K562 (cell line): ENCODE data around the gene TMEM218. TPM values are rescaled to one million over a fixed set of nuclear protein-coding genes. Genes with fewer than 3 reads are reported as not detected.
A peak's percentile ranks its signal among the peaks of the same experiment; 100 is the strongest.

Experiments used
- FOXM1 ChIP-seq, 2 experiments: fragments of 450-650 bp in 1 of 2; sonication (generic) in 1 of 2; formaldehyde crosslinking in 1 of 2; IDR thresholded peaks; 2 replicates each; pipeline versions ENCODE4 v1.6.1 to v1.9.0; 2017 to 2022; ENCODE audit warnings: low read depth in 2 of 2, mild to moderate bottlenecking in 2 of 2, missing genetic modification reagents in 1 of 2, moderate library complexity in 1 of 2
- NFIC ChIP-seq: fragments of 450-650 bp; IDR thresholded peaks from 2 replicates; pipeline ENCODE4 v1.6.1; 2017; ENCODE audit warnings: mild to moderate bottlenecking, inconsistent platforms
- RCOR1 ChIP-seq, 2 experiments: IDR thresholded peaks; 2 replicates each; pipeline ENCODE4 v1.6.1; 2012; ENCODE audit warnings: low read depth in 2 of 2, low read length in 2 of 2, borderline replicate concordance in 1 of 2, improper control_type of control experiment in 1 of 2
- SMC3 ChIP-seq: conservative IDR thresholded peaks from 2 replicates; pipeline ENCODE4 v1.6.1; 2011; ENCODE audit warnings: low read depth, low read length, improper control_type of control experiment; ENCODE audit not compliant: insufficient read depth
- polyA plus RNA-seq, 8 experiments: library from polyadenylated mRNA; depleted of rRNA in 4 of 8; stranded (reverse) in 5 of 8; unstranded in 3 of 8; fragments of >200 nt; fragmentation: Nextera tagmentation in 2 of 8; fragmentation: Illumina TruSeq in 1 of 8; extraction: Ambion mirVana in 2 of 8; extraction: Trizol in 1 of 8; gene quantifications; 2 replicates each; pipeline versions ENCODE4 v1.2.1 to v1.2.3, GENCODE V29; 2011 to 2014; ENCODE audit warnings: inconsistent platforms in 1 of 8, missing spikeins in 1 of 8
- total RNA-seq, 7 experiments: library from RNA; depleted of rRNA in 6 of 7; stranded (reverse); fragments of >200 nt in 6 of 7; fragmentation: Illumina TruSeq in 2 of 7; extraction: Trizol in 2 of 7; gene quantifications; 2 replicates each; pipeline versions ENCODE4 v1.2.1 to v1.2.3, GENCODE V29; 2011 to 2021; ENCODE audit warnings: low replicate concordance in 1 of 7
- TF ChIP-seq, protein P1 (sequence below), 2 experiments: fragments of 450-650 bp; formaldehyde crosslinking in 1 of 2; IDR thresholded peaks; 2 replicates each; pipeline versions ENCODE4 v1.4.0 to v1.6.1; 2014 to 2020; ENCODE audit warnings: mild to moderate bottlenecking in 2 of 2, borderline replicate concordance in 1 of 2, low read depth in 1 of 2
- TF ChIP-seq, protein P2 (sequence below): sonication (generic); formaldehyde crosslinking; IDR thresholded peaks from 2 replicates; pipeline ENCODE4 v1.8.1; 2023; ENCODE audit warnings: mild to moderate bottlenecking, missing genetic modification reagents
- TF ChIP-seq, protein P3 (sequence below): fragments of 250-450 bp; sonication (Bioruptor Pico); IDR thresholded peaks from 2 replicates; pipeline ENCODE4 v1.4.0; 2020; ENCODE audit warnings: mild to moderate bottlenecking, moderate library complexity
- TF ChIP-seq, protein P4 (sequence below): fragments of 250-450 bp; sonication (Bioruptor Pico); IDR thresholded peaks from 2 replicates; pipeline ENCODE4 v1.5.0; 2020; ENCODE audit warnings: mild to moderate bottlenecking

TMEM218 gene
- total and polyA plus RNA-seq, 9 of the 15 experiments (the other 6 are each of a cell fraction or from before 2014, with no cell fraction given) = 13.4 to 32.2 (median 25.4) TPM

DNA sequence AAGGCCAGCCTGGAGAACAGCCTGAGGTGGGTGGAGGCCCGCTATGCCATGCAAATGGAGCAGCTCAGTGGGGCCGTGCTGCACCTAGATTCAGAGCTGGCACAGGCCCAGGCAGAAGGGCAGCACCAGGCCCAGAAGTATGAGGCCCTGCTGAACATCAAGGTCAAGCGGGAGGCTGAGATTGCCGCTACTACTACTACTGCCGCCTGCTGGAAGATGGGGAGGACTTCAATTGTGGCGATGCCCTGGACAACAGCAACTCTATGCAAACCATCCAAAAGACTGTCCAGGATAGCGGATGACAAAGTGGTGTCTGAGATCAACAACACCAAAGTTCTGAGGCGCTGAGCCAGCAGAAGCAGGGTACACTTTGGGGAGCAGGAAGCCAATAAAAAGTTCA is 3.1 kb upstream of the TMEM218 start (continued):
- TF ChIP-seq, protein P1, sequence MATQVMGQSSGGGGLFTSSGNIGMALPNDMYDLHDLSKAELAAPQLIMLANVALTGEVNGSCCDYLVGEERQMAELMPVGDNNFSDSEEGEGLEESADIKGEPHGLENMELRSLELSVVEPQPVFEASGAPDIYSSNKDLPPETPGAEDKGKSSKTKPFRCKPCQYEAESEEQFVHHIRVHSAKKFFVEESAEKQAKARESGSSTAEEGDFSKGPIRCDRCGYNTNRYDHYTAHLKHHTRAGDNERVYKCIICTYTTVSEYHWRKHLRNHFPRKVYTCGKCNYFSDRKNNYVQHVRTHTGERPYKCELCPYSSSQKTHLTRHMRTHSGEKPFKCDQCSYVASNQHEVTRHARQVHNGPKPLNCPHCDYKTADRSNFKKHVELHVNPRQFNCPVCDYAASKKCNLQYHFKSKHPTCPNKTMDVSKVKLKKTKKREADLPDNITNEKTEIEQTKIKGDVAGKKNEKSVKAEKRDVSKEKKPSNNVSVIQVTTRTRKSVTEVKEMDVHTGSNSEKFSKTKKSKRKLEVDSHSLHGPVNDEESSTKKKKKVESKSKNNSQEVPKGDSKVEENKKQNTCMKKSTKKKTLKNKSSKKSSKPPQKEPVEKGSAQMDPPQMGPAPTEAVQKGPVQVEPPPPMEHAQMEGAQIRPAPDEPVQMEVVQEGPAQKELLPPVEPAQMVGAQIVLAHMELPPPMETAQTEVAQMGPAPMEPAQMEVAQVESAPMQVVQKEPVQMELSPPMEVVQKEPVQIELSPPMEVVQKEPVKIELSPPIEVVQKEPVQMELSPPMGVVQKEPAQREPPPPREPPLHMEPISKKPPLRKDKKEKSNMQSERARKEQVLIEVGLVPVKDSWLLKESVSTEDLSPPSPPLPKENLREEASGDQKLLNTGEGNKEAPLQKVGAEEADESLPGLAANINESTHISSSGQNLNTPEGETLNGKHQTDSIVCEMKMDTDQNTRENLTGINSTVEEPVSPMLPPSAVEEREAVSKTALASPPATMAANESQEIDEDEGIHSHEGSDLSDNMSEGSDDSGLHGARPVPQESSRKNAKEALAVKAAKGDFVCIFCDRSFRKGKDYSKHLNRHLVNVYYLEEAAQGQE (IDR thresholded peaks at IDR 0.05; ENCODE audit: borderline replicate concordance) = 0 out of 2 replicates have a peak, but pooled peaks have one; percentile 28
- TF ChIP-seq, protein P1 (CRISPR knock-in tag; IDR thresholded peaks at IDR 0.05; ENCODE audit: low read depth) = no peak
- TF ChIP-seq, protein P2, sequence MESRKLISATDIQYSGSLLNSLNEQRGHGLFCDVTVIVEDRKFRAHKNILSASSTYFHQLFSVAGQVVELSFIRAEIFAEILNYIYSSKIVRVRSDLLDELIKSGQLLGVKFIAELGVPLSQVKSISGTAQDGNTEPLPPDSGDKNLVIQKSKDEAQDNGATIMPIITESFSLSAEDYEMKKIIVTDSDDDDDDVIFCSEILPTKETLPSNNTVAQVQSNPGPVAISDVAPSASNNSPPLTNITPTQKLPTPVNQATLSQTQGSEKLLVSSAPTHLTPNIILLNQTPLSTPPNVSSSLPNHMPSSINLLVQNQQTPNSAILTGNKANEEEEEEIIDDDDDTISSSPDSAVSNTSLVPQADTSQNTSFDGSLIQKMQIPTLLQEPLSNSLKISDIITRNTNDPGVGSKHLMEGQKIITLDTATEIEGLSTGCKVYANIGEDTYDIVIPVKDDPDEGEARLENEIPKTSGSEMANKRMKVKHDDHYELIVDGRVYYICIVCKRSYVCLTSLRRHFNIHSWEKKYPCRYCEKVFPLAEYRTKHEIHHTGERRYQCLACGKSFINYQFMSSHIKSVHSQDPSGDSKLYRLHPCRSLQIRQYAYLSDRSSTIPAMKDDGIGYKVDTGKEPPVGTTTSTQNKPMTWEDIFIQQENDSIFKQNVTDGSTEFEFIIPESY = 0 out of 2 replicates have a peak, but pooled peaks have one; percentile 13
- TF ChIP-seq NFIC (peak; percentile 18; the same call in 1 of the 2 replicates), FOXM1 (IDR thresholded peaks at IDR 0.05; ENCODE audit: low read depth) (no peak), FOXM1 (CRISPR knock-in tag; IDR thresholded peaks at IDR 0.05; ENCODE audit: low read depth) (no peak), RCOR1 (IDR thresholded peaks at IDR 0.05; ENCODE audit: borderline replicate concordance in 1 of 2, low read depth in 2 of 2, low read length in 2 of 2) (0 out of 4 replicates have a peak, but pooled peaks of 1 of the 2 experiments have one; percentile 10), SMC3 (peak; percentile 35; the same call in 1 of the 2 replicates)
- TF ChIP-seq, protein P3, sequence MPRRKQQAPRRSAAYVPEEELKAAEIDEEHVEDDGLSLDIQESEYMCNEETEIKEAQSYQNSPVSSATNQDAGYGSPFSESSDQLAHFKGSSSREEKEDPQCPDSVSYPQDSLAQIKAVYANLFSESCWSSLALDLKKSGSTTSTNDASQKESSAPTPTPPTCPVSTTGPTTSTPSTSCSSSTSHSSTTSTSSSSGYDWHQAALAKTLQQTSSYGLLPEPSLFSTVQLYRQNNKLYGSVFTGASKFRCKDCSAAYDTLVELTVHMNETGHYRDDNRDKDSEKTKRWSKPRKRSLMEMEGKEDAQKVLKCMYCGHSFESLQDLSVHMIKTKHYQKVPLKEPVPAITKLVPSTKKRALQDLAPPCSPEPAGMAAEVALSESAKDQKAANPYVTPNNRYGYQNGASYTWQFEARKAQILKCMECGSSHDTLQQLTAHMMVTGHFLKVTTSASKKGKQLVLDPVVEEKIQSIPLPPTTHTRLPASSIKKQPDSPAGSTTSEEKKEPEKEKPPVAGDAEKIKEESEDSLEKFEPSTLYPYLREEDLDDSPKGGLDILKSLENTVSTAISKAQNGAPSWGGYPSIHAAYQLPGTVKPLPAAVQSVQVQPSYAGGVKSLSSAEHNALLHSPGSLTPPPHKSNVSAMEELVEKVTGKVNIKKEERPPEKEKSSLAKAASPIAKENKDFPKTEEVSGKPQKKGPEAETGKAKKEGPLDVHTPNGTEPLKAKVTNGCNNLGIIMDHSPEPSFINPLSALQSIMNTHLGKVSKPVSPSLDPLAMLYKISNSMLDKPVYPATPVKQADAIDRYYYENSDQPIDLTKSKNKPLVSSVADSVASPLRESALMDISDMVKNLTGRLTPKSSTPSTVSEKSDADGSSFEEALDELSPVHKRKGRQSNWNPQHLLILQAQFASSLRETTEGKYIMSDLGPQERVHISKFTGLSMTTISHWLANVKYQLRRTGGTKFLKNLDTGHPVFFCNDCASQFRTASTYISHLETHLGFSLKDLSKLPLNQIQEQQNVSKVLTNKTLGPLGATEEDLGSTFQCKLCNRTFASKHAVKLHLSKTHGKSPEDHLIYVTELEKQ (CRISPR knock-in tag) = no peak
- TF ChIP-seq, protein P4, sequence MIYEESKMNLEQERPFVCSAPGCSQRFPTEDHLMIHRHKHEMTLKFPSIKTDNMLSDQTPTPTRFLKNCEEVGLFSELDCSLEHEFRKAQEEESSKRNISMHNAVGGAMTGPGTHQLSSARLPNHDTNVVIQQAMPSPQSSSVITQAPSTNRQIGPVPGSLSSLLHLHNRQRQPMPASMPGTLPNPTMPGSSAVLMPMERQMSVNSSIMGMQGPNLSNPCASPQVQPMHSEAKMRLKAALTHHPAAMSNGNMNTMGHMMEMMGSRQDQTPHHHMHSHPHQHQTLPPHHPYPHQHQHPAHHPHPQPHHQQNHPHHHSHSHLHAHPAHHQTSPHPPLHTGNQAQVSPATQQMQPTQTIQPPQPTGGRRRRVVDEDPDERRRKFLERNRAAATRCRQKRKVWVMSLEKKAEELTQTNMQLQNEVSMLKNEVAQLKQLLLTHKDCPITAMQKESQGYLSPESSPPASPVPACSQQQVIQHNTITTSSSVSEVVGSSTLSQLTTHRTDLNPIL = no peak
